MM.1S (cell line): ENCODE measurements around the gene PTPRG.

Source experiments
- CTCF ChIP-seq: fragments of 300-600 bp; sonication (generic); IDR thresholded peaks from 2 replicates; pipeline ENCODE4 v1.5.1; 2016; ENCODE audit warnings: antibody characterized with exemption, low read length, mixed read lengths
- EZH2 ChIP-seq: fragments of 300-600 bp; sonication (generic); optimal IDR thresholded peaks from 2 replicates; pipeline ENCODE3; 2017; ENCODE audit warnings: low read depth, mild to moderate bottlenecking, antibody characterized with exemption, low read length, mixed read lengths
- EZH2phosphoT487 ChIP-seq: fragments of 300-600 bp; sonication (generic); IDR thresholded peaks from 2 replicates; pipeline ENCODE4 v1.6.1; 2018; ENCODE audit warnings: antibody characterized with exemption, low read length

- TF ChIP-seq CTCF, result no peak
- TF ChIP-seq EZH2, result no peak
- no peak for TF ChIP-seq EZH2phosphoT487
Measured at GRCh38 chr3:61903074-61903473, 341.7 kb downstream of the PTPRG start.
